Measurements from ENCODE around the gene FOXP4.

Gene FOXP4, protein sequence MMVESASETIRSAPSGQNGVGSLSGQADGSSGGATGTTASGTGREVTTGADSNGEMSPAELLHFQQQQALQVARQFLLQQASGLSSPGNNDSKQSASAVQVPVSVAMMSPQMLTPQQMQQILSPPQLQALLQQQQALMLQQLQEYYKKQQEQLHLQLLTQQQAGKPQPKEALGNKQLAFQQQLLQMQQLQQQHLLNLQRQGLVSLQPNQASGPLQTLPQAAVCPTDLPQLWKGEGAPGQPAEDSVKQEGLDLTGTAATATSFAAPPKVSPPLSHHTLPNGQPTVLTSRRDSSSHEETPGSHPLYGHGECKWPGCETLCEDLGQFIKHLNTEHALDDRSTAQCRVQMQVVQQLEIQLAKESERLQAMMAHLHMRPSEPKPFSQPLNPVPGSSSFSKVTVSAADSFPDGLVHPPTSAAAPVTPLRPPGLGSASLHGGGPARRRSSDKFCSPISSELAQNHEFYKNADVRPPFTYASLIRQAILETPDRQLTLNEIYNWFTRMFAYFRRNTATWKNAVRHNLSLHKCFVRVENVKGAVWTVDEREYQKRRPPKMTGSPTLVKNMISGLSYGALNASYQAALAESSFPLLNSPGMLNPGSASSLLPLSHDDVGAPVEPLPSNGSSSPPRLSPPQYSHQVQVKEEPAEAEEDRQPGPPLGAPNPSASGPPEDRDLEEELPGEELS

DNA sequence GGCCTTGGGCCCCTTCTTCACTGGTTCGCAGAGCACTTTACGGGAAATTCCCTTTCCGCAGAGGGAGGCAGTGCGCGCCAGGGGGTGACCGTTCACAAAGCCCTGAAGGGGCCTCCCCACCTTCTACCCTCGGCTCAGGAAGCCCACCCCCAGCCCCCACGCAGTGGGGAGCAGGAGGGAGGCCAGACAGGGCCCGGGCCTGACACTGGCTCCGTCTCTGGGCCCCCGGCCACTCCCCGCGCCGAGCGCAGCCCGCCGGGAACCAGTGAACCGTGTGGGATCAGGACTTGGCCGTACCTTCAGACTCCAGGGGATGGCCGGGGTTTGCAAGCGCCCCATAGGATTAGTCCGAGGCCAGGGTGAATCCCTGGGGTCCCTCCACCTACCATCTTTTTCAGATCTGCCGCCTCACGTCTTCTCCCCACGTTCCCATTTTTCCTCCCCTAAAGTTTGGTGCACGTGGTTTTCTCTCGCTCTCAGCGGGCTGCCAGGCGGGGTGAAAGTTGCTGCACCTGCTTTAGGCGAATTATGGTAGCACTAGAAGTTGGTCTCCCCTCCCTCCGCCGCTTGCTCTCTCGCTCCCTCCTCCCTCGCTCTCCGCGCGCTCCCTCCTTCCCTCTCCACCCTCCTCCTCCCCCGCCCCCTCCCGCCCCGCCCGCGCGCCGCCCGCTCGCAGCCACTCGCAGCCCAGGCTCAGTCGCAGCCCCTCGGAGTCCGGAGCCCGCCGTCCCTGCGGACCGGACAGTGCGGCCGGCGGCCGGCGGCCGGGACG is at the start of gene FOXP4:
FOXP4 (plus strand) TSS at position 679 of the 772 bp plus-strand sequence. CDS start 19,380 bp downstream, outside the sequence.
- peak; percentile 81 to 84 for DNase-seq

DNA sequence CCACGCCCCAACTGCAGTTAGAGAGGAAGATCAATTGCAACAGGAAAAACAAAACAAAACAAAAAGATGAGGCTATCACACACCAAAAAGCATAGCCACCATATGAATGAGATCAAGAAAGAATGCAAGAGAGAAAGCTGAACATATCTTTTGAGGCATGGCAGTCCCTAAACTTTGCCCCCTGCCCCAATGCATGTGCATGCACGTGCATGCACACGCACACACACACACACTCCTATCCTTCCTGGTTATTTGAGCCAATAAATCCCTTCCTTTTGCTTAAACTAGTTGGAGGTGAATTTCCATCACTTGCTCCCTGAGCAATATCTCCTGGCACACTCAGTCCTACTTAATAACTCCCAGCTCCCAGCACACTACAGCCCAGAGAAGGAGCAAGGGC is 48.6 kb upstream of the FOXP4 start:
- DNase-seq, result no peak

DNA sequence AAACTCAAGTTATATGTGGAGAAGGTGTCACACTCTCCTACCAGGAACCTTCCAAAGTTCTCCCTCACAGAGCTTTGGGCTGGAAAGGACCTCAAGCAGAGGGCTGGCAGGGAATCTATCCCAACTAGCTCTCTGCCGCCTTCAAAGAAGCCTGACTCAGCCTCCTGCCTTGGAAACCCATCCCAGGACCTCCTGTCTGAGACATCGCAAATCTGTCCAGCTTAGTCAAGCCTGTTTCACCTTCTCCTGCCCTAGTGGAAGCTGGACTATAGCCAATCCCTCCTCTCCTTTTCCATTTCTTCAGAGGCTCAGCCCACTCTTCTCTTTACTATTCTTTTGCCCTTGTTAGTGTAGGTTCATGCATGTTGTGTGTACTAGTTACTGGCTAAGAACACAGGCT is 48.2 kb upstream of the FOXP4 start:
- no peak for DNase-seq

DNA sequence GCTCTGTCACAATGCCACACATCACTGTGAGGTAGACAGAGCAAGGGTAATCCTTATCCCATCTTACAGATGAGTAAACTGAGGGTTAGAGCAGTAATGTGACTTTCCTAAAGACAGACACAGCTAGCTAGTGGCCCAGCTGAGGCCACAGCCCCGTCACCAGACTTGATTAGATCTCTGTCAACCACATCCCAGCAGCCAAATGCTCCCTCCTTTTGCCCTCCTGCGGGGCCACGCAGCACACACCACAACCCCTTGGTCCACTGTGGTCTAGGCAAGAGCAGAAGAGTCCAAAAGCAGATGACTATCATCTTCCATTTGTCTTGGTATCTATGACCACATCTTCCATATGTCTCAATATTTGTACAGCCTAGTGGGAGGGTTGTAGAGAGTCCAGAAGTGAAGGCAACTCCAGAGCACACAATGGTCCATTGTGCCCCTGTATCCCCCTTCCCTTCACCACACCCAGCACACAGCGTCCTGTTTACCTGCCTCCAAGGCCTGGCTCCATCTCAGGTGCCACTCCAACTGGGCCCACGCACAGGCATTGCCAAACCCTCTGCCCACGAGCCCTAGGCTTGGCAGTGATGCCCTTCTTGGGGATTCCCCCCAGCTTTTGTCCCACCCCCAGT is 47.1 kb upstream of the FOXP4 start:
- DNase-seq, result no peak

DNA sequence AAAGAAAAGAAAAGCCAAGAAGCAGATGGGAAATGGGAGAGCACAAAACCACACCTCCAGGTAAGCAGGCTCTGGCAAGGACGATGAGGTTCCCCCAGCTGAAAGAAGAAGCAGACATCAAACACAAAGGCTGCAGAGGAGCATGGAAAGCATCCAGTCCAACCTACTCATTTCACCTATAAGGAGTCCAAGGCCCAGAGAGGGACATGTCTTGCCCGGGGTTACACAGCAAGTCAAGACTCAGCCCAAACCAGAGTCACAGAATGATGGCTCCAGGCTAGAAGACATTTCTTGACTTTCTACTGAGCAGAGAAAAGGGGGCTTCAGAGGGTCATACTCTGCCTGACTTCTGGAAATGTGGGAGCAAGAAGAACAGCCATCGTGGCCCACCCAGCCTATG is 45.6 kb upstream of the FOXP4 start:
- DNase-seq, result no peak

DNA sequence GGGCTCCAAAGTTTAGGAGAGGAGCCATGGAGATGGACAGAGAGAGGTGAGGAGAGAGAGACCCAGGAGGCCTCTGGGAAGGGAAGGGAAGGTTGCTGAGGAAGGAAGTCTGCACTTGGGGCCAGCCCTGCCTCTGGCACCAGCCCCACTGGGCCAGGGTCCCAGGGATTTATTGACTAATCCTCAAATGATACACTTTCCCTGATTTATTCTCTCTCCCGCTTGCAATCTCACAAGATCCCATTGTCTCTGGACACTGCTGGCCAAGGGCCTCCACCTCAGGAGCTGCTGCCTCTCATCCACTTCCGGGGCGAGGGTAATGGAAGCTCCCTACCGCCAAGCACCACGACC is 43.6 kb upstream of the FOXP4 start:
- no peak for DNase-seq

DNA sequence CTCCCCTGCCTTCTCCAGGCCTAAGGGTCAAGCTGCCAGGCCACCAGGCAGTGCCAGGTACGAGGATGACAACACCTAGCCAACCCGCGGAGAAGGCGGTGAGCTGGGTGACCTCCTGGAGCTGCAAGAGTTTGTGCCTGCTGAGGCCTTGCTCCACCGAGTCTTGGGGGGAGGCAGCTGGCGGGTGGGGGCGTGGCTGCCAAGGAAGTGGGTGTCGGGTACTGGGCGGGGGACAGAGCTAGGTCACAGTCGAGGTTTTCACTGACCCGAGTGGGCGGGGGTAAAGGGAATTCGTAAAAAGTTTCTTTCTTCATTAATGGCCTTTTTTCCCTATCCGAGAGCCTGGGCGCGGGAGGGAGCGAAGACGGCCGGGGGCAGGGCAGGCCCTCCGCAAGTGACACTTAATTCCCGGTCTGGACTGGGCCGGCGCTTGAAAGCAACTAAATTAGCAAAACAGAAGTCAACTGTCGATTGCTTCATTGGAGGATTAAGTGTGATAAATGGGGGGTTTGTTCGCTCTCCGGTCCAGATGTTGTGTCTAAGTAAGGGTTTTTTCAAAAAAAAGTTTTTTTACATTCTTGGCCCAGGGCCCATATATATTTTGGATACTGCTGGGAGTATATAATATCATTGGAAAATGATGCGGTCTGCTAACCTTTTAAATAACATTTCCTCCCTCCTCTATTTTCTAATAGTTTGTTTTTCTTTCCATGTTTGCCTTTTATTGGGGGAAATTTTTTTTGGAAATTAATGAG is 43.1 kb upstream of the FOXP4 start:
- DNase-seq, result no peak

DNA sequence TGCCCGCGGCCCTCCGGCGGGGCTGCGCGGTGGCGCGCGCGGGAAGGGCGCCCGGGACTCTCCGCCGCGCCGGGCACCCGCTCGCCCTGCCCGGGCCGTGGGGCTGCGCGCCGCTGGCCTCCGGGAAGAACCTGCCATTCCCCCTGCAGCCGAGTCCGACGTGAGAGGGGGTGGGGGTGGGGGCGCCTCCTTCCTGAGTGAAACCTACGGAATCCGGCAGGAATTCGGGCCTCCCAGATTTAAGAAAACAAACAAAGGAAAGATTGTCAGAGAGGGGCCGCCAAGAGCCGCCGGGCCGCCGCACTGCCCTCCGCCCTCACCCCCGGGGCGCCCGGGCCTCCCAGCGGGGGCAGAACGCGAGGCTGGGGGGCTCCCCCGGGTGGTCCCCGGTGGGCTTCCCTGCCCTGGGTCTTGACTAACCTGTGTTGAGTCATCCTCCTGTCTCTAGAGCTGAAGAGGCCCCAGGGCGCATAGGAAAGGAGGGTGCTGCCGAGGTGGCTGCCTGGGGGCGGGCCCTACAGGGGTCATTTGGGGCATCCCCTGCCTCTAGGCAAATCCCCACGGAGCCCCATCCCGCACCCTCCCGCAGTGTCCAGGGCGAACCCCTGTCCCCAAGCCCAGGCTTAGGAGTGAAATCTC is 42.2 kb upstream of the FOXP4 start:
- no peak for DNase-seq

DNA sequence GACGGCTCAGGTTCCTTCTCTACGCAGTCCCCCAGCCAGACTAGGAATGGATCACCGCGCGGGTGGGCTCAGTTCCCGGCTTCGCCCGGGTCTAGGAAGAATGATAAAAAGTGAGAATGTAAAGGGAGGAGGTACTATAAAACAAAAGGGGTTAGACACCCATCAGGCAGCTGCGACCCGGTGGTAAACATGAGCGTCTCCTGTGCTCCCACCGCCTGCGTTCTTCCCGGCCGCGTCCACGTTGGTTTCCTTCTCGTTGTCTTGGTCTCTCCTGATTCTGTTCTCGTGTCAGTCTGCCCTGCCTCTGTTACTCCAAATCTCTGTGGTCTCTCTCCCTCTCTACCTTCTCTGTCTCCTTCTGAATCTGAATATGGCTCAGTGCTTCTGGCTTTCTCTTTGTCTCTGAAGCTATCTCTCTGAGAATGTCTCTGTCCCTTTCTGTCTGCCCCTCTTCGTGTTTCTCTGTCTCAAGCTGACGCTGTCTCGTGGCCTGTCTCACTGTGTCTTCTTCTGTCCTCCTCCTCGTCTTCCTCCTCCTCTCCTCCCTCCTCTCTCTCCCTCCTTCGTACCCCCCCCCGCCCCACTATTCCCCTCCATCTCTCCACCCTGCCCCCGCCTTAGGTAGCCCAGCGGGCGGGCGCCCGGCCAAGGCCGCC is 41.6 kb upstream of the FOXP4 start:
- no peak for DNase-seq

DNA sequence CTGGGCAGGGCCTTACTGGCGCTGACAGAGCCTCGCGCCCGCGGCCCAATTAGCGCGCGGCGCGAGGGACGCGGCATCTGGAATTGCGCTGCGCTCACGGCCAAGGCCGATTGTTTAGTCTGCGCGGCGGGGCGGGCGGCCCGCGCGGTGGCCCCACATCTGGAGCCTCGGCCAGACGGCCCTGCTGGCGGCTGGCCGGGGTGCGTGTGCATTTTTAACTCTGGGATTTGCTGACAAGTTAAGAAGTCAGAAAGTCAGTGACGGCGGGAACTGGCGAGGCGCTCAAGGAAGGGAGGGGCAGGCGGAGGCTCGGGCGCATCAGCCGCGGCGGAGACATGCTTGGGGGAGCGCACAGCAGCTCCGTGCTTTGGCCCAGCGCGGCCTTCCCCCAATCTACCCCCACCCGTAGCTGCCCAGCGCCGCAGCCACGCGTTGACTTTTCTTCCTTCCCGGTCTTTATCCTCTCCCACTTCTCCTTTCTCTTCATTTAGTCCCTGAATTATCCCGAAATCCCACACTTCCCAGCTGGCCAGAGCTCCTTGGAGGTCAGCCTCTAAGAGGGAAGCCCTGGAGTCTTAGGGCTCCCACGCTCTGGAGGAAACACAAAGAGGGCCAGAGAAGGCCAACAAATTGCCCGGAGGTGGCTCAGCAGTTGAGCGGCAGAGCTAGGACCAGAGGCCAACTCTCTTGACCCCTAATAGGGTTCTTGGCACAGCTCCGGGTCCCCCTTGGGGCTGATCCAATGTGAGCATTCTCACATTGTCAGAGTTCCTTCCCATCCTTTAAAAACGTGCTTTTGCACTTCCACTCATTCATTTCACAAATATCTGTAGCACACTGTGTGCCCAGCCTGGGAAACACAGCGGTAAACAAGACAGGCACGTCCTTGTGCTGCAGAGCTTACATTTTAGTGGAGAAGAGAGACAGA is 40.8 kb upstream of the FOXP4 start:
- DNase-seq, result no peak

DNA sequence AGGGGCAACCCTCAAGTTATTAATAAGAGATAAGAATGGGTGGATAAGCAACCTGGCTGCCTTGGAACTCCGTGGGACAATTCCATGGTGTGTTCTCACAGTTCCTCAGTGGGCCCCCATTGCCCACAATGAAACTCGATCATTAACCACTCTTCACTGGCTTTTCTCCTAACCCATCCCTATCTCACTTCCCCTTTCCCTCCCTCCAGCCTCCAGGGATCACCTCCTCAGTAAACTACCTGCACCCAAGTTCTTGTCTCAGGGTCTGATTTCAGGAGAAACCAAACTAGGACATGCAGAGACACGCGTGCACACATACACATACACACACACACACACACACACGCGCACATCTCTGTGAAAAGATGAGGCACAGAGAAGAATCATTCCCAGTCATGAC is 37.7 kb upstream of the FOXP4 start:
- DNase-seq, result no peak

DNA sequence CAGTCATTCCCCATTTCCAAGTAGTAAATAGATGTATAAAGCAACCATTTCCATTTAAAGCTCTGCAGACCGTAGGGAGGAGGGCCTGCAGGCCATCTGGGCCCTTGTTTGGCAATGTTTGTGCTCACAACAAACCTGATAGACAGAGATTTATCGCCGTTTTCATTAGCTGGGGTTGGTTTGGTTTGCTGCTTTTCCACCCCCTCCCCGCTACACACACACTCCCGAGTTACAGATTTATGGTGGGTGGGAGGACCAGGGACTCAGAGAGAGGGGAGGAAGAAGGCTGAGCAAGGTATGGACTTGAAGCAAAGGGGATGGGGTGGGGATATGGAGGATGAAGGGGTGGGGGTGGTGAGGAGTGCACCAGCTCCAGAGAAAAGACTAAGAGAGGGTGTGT is 36.6 kb upstream of the FOXP4 start:
- no peak for DNase-seq

DNA sequence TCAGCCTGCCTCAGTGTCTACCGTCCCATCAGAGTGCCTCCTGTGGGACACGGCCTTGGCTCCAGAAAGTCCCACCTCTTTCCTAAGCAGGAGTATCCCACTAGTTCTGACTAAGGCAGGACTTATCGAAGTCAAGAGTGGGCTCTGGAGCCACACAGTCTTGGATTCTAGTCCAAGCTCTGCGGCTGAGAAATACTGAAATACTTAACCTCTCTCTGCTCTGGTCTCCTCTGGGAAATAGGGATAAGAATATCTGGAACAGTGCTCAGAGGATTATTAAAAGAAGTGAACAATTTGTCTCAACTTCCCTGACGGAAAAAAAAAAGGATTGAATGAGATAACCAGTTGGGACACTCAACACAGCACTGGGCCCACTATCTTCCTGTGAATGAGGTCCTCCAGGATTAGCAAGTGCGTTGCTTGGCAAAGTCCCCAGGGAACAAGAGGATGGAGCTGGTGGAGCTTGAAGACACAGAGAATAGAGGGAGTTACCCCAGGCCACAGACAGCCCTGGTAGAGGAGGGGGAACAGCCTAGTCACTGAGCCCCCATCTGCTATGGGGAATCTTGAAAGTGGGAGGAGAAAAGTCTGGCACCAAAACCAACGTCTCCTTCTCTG is 34.6 kb upstream of the FOXP4 start:
- DNase-seq, result no peak

DNA sequence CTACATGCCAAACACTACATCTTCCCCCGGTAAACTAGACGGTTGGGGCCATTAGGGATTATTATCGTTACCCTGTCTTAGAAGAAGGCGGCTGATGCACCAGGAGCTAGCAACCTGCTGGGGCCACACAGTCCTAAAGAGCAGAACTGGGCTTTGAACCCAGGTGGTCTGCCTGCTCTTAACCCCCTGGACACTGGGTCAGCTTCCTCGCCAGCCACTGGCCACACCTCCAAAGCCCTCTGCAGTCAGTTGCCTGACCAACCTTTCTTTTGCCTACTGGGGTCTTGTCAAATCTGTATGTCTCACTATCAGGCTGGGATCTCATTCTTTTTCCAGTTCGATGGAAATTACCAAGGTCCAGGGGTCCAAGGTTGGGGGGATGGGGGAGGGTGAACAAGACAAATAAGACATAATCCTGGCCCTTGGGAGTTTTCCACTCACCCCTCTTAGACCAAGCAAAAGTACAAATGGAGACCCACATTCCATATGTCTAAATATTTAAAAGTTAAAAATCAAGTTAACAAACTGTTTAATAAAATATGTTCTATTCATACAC is 34.0 kb upstream of the FOXP4 start:
- no peak for DNase-seq

DNA sequence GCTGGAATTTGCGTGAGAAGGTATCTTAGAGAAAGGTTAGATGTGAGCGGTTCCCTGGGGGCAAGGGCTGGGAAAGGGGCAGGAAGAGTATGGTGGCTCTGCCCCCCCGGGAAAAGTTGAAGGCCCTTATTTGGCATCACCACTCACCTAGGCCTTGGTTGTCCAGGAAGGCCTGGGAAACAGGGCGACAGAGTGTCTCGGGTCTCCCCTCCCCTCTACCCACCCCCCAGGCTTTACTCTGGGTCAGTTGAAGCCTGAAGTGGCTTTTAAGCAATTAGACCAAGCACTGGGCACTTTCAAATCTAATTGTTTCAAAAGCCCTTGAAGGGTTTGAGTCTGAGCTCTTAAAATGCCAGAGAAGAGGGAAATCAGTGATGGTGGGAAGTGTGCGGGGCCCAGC is 30.2 kb upstream of the FOXP4 start:
- DNase-seq, result no peak

DNA sequence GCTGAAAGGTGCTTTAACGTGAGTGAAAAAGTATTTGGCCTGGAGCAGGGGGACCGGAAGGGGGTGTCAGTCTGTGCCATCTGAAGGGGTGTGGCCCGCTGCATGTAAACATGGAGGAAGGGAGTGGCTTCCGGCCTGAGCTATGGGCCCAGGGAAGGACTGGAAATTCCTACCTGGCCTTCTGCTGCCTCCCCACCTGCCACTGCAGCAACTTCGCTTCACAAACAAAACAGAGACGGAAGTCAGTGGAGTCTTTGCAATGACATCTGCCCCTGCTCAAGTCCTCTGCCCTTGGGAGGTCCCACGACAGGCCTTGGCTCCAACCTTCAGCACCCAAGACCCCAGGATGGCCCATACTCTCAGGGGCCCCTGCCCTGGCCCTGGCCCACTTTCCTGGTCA is 28.1 kb upstream of the FOXP4 start:
- no peak for DNase-seq

DNA sequence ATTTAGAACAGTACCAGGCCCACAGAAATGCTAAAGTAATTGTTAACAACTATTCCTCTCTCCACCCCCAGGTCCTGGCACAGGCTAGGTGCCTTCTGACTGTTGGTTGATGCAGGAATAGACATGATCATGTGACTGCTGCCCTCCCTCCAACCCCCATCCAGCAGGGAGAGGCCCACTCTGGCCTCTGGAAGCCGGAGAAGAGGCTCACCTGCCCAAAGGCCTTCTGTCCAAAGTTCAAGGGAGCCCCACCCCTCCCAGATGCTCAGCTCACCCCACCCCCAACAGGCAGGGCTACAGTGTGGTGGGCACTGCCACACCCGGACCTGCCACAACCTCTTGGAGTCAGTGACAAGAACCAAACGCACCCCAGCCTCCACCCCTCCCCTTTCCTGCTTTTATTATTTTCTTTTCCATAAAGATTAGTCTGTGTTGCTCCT is 26.9 kb upstream of the FOXP4 start:
- no peak for DNase-seq

DNA sequence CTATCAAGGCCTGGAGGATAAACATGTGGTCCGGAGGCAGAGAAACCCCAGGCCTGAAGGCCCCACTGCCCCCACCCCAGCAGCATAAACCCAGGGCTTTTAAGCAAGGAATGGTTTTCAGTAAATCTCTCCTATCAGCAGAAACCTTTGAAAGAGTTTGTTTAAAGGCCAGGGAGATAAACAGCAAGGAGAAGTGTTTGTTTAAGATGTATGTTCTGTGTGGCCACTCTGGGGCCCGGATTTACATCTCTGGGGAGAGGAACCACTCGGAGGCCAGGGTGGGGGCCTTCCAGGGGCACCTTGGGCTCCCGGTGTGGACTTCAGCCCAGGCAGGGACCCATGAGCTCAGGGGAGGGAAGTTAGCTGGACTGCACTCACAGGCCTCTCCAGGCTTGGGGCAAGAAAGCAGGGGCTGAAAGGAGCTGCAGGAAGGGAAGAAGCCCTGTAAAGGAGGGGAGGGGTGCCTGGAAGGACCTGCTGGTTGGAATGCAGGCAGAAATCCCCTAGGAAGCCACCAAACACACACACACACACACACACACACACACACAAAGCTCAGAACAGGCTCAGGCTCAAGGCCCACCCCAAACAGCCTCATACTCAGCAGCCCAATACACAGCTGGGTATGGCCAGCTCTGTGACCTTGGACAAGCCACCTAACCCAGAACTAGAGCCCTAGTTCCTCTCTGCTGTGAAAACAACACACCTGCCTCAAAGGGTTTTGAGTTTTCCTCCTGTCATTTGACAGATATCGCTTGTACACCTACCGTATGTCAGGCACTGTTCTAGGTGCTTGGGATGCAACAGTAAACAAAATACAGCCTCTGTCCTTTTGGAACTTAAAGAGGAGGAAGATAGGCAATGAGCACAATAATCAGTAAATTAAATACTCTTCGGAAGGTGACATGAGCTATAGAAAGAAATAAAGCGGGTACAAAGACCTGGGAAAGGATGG is 26.2 kb upstream of the FOXP4 start:
- DNase-seq, result no peak
